ENCODE measurements around the gene CCDC167. TPM values are rescaled to one million over a fixed set of nuclear protein-coding genes. Genes with fewer than 3 reads are reported as not detected.

The CCDC167 gene
- 27.8 and 44.9 TPM in 2 replicates for total RNA-seq

DNA sequence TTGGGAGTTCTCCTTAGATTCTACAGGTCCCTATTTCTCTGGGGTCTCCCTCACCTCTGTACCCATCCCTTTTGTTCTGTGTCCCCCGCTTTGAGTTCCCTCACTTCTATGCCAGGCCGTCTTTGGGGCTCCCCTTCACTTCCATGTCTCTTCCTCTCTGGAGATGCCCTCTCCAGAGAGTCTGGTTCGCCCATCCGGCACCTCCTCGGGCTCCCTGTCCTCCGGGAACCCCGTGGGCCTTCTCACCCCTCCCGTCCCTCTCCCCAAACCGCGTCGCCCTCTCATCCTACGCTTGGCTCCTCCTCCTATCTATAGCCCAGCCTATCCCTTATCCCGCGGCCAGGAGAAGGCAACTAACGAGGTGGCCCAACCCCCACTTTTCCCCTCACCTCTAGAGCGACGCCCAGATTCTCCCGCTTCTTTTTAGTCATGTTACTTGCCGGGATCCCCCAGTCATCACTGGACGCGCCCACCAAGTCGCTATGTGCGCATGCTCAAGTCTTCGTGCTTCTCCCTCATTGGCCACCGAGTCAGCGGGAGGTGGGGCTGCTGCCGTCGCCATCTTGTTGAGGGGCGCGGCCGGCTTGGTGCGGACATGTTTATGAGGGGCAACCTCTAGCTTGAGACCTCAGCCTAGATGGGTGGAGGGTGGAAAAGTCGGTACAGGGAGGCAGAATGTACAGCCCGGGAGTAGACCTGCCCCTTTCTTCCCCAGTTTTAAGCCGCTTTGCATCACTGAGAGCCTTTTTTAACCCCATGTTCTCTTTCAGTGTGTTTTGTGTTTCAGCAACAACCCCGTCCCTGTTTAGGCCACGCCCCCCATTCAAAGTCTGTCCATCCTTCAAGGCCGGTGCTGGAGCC is at the start of gene CCDC167:
CCDC167 (minus strand) TSS at position 461 of the 861 bp plus-strand sequence; CDS start at position 431, 30 bp downstream.

Other genes starting within 250 kb of the CCDC167 start
- 12.1 and 12.5 TPM in 2 replicates for gene TBC1D22B, start 242.1 kb downstream of the CCDC167 start, total RNA-seq
- 15.4 and 19.7 TPM in 2 replicates for gene TMEM217, start 241.7 kb downstream of the CCDC167 start, total RNA-seq
- gene RNF8, start 145.9 kb downstream of the CCDC167 start, total RNA-seq: 19.9 and 21.3 TPM in 2 replicates
- gene CMTR1, start 66.7 kb downstream of the CCDC167 start, total RNA-seq: 31.8 and 34.3 TPM in 2 replicates
- gene MDGA1, start 198.0 kb upstream of the CCDC167 start, total RNA-seq: under 0.01 and 0.19 TPM in 2 replicates